Tibial nerve (tissue), 4 donors: ENCODE data around the gene AKT1. TPM values are rescaled to one million over a fixed set of nuclear protein-coding genes. Genes with fewer than 3 reads are reported as not detected.

Experiments
- DNase-seq, 2 donors: peaks; one replicate each; pipeline ENCODE4 v3.0.0-alpha.2; 2019; ENCODE audit warnings: low spot score in 2 of 2
- H3K27ac ChIP-seq, 4 donors: fragments of 200-600 bp; sonication (generic) in 3 of 4; one replicate each; pipeline ENCODE4 v1.5.1; 2017 to 2019; ENCODE audit warnings: mild to moderate bottlenecking in 1 of 4
- H3K27me3 ChIP-seq, 2 donors: fragments of 200-600 bp; sonication (generic) in 1 of 2; one replicate each; pipeline versions ENCODE4 v1.5.1 to v1.6.0; 2017 to 2019
- H3K36me3 ChIP-seq, 3 donors: fragments of 200-600 bp; sonication (generic); one replicate each; pipeline ENCODE4 v1.5.1; 2018 to 2019
- H3K4me1 ChIP-seq, 4 donors: fragments of 200-600 bp; sonication (generic) in 3 of 4; one replicate each; pipeline ENCODE4 v1.5.1; 2017 to 2019
- H3K4me3 ChIP-seq, 4 donors: fragments of 200-600 bp; sonication (generic) in 3 of 4; one replicate each; pipeline ENCODE4 v1.5.1; 2017 to 2019; ENCODE audit warnings: mild to moderate bottlenecking in 1 of 4, moderate library complexity in 1 of 4
- H3K9me3 ChIP-seq, 4 donors: fragments of 200-600 bp; sonication (generic) in 3 of 4; one replicate each; pipeline ENCODE4 v1.5.1; 2017 to 2019
- CTCF ChIP-seq, 5 experiments: fragments of 200-600 bp in 3 of 5; fragments of 450-650 bp in 2 of 5; sonication (generic) in 3 of 5; IDR thresholded peaks; one replicate each; pipeline ENCODE4 v1.5.1; 2016 to 2019; ENCODE audit warnings: antibody characterized with exemption in 5 of 5, mild to moderate bottlenecking in 3 of 5, moderate library complexity in 2 of 5
- EP300 ChIP-seq, 2 donors: sonication (generic); formaldehyde crosslinking; IDR thresholded peaks; one replicate each; pipeline ENCODE4 v1.6.1; 2017; ENCODE audit warnings: antibody characterized with exemption in 2 of 2, mild to moderate bottlenecking in 1 of 2
- POLR2A ChIP-seq, 2 donors: fragments of 450-650 bp; IDR thresholded peaks; one replicate each; pipeline ENCODE4 v1.6.1; 2017; ENCODE audit warnings: antibody characterized with exemption in 2 of 2, mild to moderate bottlenecking in 2 of 2, moderate library complexity in 2 of 2
- WGBS, 2 donors: methylation state at CpG; one replicate each; pipeline ENCODE4 v1.1.5; 2018; 5-methylcytosine and 5-hydroxymethylcytosine counted together
- total RNA-seq, 4 donors: library from RNA; depleted of rRNA; stranded (reverse); fragments of >200 nt; gene quantifications; one replicate each; pipeline ENCODE4 v1.1.0, GENCODE V29; 2016

Gene AKT1
- total RNA-seq, 4 donors from 2014 or later = 130 to 199 (median 144) TPM

- WGBS, 2 donors = 84 to 86% methylated on average over 15 of the region's 15 CpGs
- no peak for DNase-seq
- H3K4me1 ChIP-seq = peaks cover 0 to 18% (median 7%) of the 10 kb centered on the region in 4 donors
- H3K9me3 ChIP-seq = peaks cover 0 to 6% (median 0%) of the 10 kb centered on the region in 4 donors
- no peak overlapping the region for H3K4me3 ChIP-seq
- TF ChIP-seq EP300 (IDR thresholded peaks at IDR 0.05) (no peak), CTCF (IDR thresholded peaks at IDR 0.05) (no peak), POLR2A (IDR thresholded peaks at IDR 0.05) (no peak)
- H3K27ac ChIP-seq = no peak overlapping the region
- no peaks in the 10 kb centered on the region for H3K27me3 ChIP-seq
- peaks cover 0 to 31% (median 0%) of the 10 kb centered on the region in 3 donors for H3K36me3 ChIP-seq
Measured at GRCh38 chr14:104766863-104767633, 28.5 kb downstream of the AKT1 start.

DNA sequence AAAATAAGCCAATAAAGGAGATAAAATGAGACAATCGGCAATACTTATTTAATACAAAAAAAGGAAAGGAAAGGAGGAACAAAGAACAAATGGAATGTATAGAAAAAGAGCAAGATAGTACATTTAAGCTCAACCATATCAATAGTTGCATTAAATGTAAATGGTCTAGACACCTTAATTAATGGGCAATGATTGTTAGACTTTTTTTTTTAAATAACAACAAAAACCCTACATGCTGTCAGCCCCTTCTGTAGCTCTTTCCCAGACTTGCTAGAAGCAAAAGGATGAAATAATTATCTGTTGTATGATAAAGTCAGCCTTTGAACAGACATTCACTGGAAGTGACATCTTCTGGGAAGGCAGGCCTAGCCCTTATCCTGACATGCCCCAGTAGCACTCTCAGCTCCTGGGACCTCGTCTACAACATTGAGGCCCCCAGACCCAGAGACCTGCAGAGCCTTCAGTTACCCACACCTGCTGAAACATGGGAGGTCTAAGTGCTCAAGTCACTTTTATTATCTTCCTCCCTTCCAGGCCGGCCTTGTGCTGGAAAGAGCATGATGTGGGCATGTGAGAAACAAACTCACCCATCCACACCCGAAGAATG, 29.2 kb downstream of the AKT1 start:
- Histone ChIP-seq H3K4me3 (no peak overlapping the region), H3K36me3 (peaks cover 0 to 31% (median 0%) of the 10 kb centered on the region in 3 donors), H3K9me3 (peaks cover 0 to 4% (median 0%) of the 10 kb centered on the region in 4 donors), H3K27me3 (no peaks in the 10 kb centered on the region), H3K4me1 (peaks cover 0 to 18% (median 7%) of the 10 kb centered on the region in 4 donors), H3K27ac (no peak overlapping the region)
- TF ChIP-seq CTCF (IDR thresholded peaks at IDR 0.05) (no peak), EP300 (IDR thresholded peaks at IDR 0.05) (no peak), POLR2A (IDR thresholded peaks at IDR 0.05) (no peak)
- no peak for DNase-seq
- WGBS, 2 donors = 97 to 100% methylated on average over 4 of the region's 4 CpGs

GRCh38 chr14:104765517-104765916, 30.0 kb downstream of the AKT1 start:
- peaks cover 0 to 30% (median 0%) of the 10 kb centered on the region in 3 donors for H3K36me3 ChIP-seq
- H3K27me3 ChIP-seq = no peaks in the 10 kb centered on the region
- H3K9me3 ChIP-seq = no peaks in the 10 kb centered on the region
- no peak overlapping the region for H3K4me3 ChIP-seq
- WGBS, 2 donors = 90 to 95% methylated on average over 3 of the region's 3 CpGs
- DNase-seq = no peak
- TF ChIP-seq POLR2A (IDR thresholded peaks at IDR 0.05) (no peak), EP300 (IDR thresholded peaks at IDR 0.05) (no peak), CTCF (IDR thresholded peaks at IDR 0.05) (no peak)
- no peak overlapping the region for H3K27ac ChIP-seq
- H3K4me1 ChIP-seq = peaks cover 0 to 18% (median 7%) of the 10 kb centered on the region in 4 donors

DNA sequence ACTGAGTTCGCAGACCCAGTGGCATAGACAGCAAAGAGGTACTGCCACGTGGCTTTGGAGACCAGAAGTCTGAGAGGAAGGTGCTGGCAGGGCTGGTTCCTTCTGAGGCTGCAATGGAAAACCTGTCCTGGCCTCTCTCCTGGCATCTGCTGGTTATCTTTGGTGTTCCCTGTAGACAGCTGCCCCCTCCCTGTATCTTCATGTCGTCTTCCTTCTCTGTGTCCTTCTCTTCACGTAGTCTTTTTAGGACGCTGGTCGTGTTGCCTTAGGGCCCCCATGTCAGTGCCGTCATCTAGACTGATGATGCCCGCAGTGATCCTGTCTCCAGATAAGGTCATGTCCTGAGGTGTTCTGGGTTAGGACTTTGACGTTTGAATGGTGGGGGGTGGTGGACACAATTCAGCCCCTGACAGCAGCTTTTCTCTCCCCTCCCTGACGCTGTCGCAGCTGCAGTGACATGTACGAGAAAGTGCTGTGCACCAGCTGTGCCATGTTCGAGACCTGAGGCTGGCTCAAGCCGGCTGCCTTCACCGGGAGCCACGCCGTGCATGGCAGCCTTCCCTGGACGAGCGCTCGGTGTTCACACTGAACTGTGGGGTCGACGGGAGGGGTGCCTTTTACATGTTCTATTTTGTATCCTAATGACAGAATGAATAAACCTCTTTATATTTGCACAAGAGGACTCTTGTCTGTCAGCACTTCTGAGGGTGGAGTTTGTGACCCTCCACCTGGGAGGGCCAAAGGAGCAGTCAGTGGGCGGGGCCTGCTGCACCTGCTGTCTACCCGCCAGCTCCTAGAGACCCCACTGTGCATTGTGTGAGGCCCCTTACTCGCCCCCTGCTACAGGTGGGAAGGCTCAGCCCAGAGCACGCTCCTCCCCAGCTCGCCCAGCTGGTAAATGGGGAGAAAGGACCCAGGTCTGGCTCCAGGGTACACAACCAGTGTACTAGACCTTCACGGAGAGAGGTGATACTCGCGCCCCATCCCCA, 36.3 kb downstream of the AKT1 start:
- Histone ChIP-seq H3K27me3 (no peaks in the 10 kb centered on the region), H3K4me1 (peaks cover 0 to 19% (median 5%) of the 10 kb centered on the region in 4 donors), H3K4me3 (no peak overlapping the region), H3K36me3 (peaks cover 0 to 75% (median 3%) of the 10 kb centered on the region in 3 donors), H3K27ac (no peak overlapping the region), H3K9me3 (no peaks in the 10 kb centered on the region)
- 79 to 85% methylated on average over 29 to 30 of the region's 30 CpGs for WGBS, 2 donors
- TF ChIP-seq CTCF (IDR thresholded peaks at IDR 0.05) = no peak
- no peak for TF ChIP-seq EP300 (IDR thresholded peaks at IDR 0.05)
- TF ChIP-seq POLR2A (IDR thresholded peaks at IDR 0.05) = no peak
- DNase-seq = no peak
